Stimulated activated CD8-positive, alpha-beta memory T cell treated with anti-CD3 and anti-CD28 coated beads, Interleukin-12 subunit alpha, Interleukin-12 subunit beta, amount 100 ng/mL, for 4 hours (primary cell): ENCODE data around the gene MIEF2.

Experiments used
- DNase-seq: peaks from one replicate; pipeline ENCODE4 v3.0.0-alpha.2; 2020; ENCODE audit warnings: low read depth

The MIEF2 gene

GRCh38 chr17:18256776-18257175, 3.7 kb upstream of the MIEF2 start:
- no peak for DNase-seq

- DNase-seq = no peak
Measured at GRCh38 chr17:18257268-18257981, 3.0 kb upstream of the MIEF2 start.

GRCh38 chr17:18257982-18258355, 2.5 kb upstream of the MIEF2 start:
- peak; percentile 25 for DNase-seq

GRCh38 chr17:18258356-18259038, 2.0 kb upstream of the MIEF2 start, which contains the start of gene FLII:
FLII (minus strand) TSS chr17:18258738; CDS start chr17:18258690, 48 bp downstream.
- peak; percentile 46 for DNase-seq

GRCh38 chr17:18259621-18260331, 686 bp upstream of the MIEF2 start:
- no peak for DNase-seq

- peak; percentile 22 for DNase-seq
Measured at GRCh38 chr17:18261146-18261515, 669 bp downstream of the MIEF2 start.

- DNase-seq = no peak
Measured at GRCh38 chr17:18261659-18262058, 1.2 kb downstream of the MIEF2 start.

GRCh38 chr17:18262111-18262510, 1.6 kb downstream of the MIEF2 start:
- DNase-seq = no peak

GRCh38 chr17:18262641-18263040, 2.2 kb downstream of the MIEF2 start:
- DNase-seq = no peak

GRCh38 chr17:18263885-18264682, 3.6 kb downstream of the MIEF2 start:
- DNase-seq = no peak

- no peak for DNase-seq
Measured at GRCh38 chr17:18267366-18267765, 6.9 kb downstream of the MIEF2 start.

- DNase-seq = no peak
Measured at GRCh38 chr17:18267927-18268711, 7.7 kb downstream of the MIEF2 start.

GRCh38 chr17:18270046-18270931, 9.8 kb downstream of the MIEF2 start:
- DNase-seq = no peak

- no peak for DNase-seq
Measured at GRCh38 chr17:18277076-18277475, 16.6 kb downstream of the MIEF2 start.

- DNase-seq = no peak
Measured at GRCh38 chr17:18278867-18279266, 18.4 kb downstream of the MIEF2 start.

- DNase-seq = no peak
Measured at GRCh38 chr17:18280249-18280648, 19.8 kb downstream of the MIEF2 start.

GRCh38 chr17:18280766-18281371, 20.4 kb downstream of the MIEF2 start:
- DNase-seq = no peak

- no peak for DNase-seq
Measured at GRCh38 chr17:18281788-18282187, 21.3 kb downstream of the MIEF2 start.

- DNase-seq = no peak
Measured at GRCh38 chr17:18285296-18285695, 24.8 kb downstream of the MIEF2 start.
